ENCODE data around the gene RPL10. TPM values are rescaled to one million over a fixed set of nuclear protein-coding genes. Genes with fewer than 3 reads are reported as not detected.
A peak's percentile ranks its signal among the peaks of the same experiment; 100 is the strongest.

Gene RPL10
- total and polyA plus RNA-seq, 2 of the 13 experiments (the other 11 are each of a cell fraction or from before 2014, with no cell fraction given): 2,381 to 4,713 TPM

GRCh38 chrX:154373340-154374306 is 24.6 kb upstream of the RPL10 start (continued):
- TF ChIP-seq ATRX (CRISPR knock-in tag; IDR thresholded peaks at IDR 0.05; ENCODE audit: borderline replicate concordance): no peak
- no peak for TF ChIP-seq MXD3 (CRISPR knock-in tag; IDR thresholded peaks at IDR 0.05)
- no peak for TF ChIP-seq PHF5A (CRISPR knock-in tag; IDR thresholded peaks at IDR 0.05; ENCODE audit: low read depth, unreplicated experiment)
- TF ChIP-seq STAT6 (CRISPR knock-in tag; IDR thresholded peaks at IDR 0.05; ENCODE audit: borderline replicate concordance): no peak
- no peak for TF ChIP-seq ZNF350 (CRISPR knock-in tag; IDR thresholded peaks at IDR 0.05; ENCODE audit: borderline replicate concordance, low read depth)
- no peak for TF ChIP-seq ZNF773 (CRISPR knock-in tag; IDR thresholded peaks at IDR 0.05; ENCODE audit: borderline replicate concordance)
- no peak for TF ChIP-seq ZNF432 (CRISPR knock-in tag; IDR thresholded peaks at IDR 0.05; ENCODE audit: borderline replicate concordance)
- no peak for TF ChIP-seq ZNF563 (CRISPR knock-in tag; IDR thresholded peaks at IDR 0.05)
- no peak for TF ChIP-seq ZNF704 (CRISPR knock-in tag; IDR thresholded peaks at IDR 0.05; ENCODE audit: borderline replicate concordance)
- TF ChIP-seq ZBTB49 (CRISPR knock-in tag; IDR thresholded peaks at IDR 0.05; ENCODE audit: borderline replicate concordance): no peak
- TF ChIP-seq HNRNPLL (IDR thresholded peaks at IDR 0.05; ENCODE audit: low read depth, low read length, poor library complexity, severe bottlenecking): no peak
- TF ChIP-seq ZNF598 (CRISPR knock-in tag; IDR thresholded peaks at IDR 0.05; ENCODE audit: borderline replicate concordance): no peak
- TF ChIP-seq STAT5B (CRISPR knock-in tag; IDR thresholded peaks at IDR 0.05): no peak
- TF ChIP-seq STAG1 (CRISPR knock-in tag; IDR thresholded peaks at IDR 0.05): 0 out of 2 replicates have a peak, but pooled peaks have one; percentile 17
- TF ChIP-seq ZNF777 (CRISPR knock-in tag; IDR thresholded peaks at IDR 0.05): peak; percentile 6; the same call in 1 of the 2 replicates
- TF ChIP-seq POLR2G (IDR thresholded peaks at IDR 0.05; ENCODE audit: low read depth, low read length): no peak
- TF ChIP-seq HNRNPL (IDR thresholded peaks at IDR 0.05; ENCODE audit: low read depth, low read length): peak; percentile 91
- TF ChIP-seq NFE2L2 (IDR thresholded peaks at IDR 0.05; ENCODE audit: low read length): no peak
- no peak for TF ChIP-seq ZNF292 (CRISPR knock-in tag; IDR thresholded peaks at IDR 0.05; ENCODE audit: borderline replicate concordance, low read depth)
- 0 out of 2 replicates have a peak, but pooled peaks have one; percentile 13 for TF ChIP-seq SAP130 (CRISPR knock-in tag; IDR thresholded peaks at IDR 0.05; ENCODE audit: low read depth)
- TF ChIP-seq ZFX (CRISPR knock-in tag; IDR thresholded peaks at IDR 0.05; ENCODE audit: low read depth): peak; percentile 34

Data from HepG2 (cell line).